Activated T-helper 9 cell treated with anti-CD3 and anti-CD28 coated beads, Interleukin-2, amount 50 U/mL, for 16 hours (primary cell): ENCODE measurements around the gene PTCD1.
A peak's percentile ranks its signal among the peaks of the same experiment; 100 is the strongest.

ENCODE experiments used
- DNase-seq: peaks from one replicate; pipeline ENCODE4 v3.0.0-alpha.2; 2020; ENCODE audit warnings: low read depth

Gene PTCD1

GRCh38 chr7:99438573-99439480 lies at the start of gene PTCD1, which contains the start of gene CPSF4:
Gene PTCD1, minus strand, starts transcription at chr7:99438798. Its CDS starts 3,556 bp downstream, at chr7:99435242.
Gene CPSF4, plus strand, starts transcription at chr7:99438943. Its CDS starts 140 bp downstream, at chr7:99439083.
- DNase-seq = peak; percentile 88

- no peak for DNase-seq
Observed at GRCh38 chr7:99485094-99485493, 46.5 kb upstream of the PTCD1 start.

DNA sequence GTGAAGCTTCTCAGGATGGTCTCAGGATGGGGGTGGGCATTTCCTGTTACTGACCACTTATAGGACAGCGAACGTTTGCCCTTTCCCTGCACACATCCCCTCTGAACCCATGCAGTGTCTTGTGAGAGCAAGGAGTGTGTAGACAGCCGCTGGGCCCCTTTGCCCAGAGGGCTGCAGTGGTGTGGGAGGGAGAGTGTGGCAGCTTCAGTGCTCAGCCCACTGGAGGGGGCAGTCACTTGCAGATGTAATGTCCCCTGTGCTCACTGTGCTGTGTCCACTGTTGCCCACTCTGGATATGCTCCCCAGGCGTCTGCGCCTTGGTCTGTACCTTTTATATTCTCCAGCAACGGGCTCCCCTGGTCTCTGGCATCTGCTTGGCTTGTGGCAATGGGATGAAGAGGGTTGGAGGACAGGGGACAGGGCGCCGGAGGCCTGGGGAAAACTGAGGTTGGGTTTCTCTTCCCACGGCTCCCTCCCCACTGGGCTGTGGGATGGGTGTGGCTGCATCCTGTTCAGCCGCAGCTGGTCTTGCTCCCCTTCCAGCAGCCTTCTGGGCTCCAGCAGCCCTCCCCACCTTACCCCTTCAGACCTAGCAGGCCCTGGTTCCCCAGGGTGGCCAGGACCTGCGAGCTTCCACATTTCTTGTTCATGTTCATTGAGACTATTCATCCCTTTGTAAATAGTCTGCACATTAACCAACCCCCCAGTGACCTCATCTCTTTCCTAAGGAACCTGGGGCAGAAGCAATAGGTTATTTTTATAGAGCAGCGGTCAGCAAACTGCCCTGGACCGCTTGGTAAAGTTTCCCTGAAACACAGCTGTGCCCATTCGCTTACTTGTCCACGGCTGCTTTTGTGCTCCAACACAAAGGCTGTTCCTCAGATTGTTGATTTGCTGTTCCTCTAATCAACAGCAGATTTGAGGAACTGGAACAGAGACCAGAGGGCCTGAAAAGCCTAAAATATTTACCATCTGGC lies 40.2 kb upstream of the PTCD1 start:
- no peak for DNase-seq

GRCh38 chr7:99476107-99476506 lies 37.5 kb upstream of the PTCD1 start:
- DNase-seq = no peak

- DNase-seq = no peak
Observed at GRCh38 chr7:99473315-99473596, 34.7 kb upstream of the PTCD1 start.

DNA sequence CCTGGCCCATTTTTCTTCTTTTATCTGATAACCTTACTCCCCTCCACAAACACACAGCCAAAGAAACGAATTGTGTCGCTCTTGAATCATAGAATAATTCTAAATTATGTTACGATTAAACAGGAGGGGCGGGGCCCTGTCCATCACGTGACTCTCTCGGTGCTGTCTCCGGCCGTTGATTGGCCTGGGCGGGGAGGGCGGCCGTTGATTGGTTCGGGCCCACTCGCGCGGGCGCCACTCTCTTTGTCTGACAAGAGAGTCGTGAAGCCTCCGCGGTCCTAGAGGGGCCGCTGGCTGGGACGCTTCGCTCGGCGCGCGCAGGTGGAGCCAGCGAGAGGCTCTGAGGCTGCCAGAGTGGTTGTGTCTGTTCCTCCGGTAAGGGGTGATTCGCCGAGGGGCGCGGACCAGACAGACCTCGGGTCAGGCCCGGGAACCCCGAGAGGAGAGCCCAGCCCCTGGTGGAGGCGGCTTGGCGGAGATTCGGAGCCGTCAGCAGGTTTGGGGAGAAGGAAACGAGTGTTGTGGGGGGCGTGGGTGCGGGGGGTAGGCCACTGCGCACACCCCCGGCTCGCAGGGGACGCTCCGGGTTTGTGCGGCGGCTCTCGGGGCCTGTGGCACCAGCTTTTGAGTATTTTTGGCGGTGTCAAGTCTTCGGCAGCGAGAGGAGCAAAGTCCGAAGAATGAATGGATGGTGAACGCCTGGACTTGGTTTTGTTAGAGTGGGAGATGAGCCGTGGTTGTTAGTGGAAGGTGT lies 34.1 kb upstream of the PTCD1 start, which contains the start of gene ZNF789:
Gene ZNF789, plus strand, starts transcription at position 330 of the 754 bp plus-strand sequence. CDS start 3,567 bp downstream, outside the sequence.
- DNase-seq = peak; percentile 98

GRCh38 chr7:99469381-99470065 lies 30.9 kb upstream of the PTCD1 start:
- no peak for DNase-seq

DNA sequence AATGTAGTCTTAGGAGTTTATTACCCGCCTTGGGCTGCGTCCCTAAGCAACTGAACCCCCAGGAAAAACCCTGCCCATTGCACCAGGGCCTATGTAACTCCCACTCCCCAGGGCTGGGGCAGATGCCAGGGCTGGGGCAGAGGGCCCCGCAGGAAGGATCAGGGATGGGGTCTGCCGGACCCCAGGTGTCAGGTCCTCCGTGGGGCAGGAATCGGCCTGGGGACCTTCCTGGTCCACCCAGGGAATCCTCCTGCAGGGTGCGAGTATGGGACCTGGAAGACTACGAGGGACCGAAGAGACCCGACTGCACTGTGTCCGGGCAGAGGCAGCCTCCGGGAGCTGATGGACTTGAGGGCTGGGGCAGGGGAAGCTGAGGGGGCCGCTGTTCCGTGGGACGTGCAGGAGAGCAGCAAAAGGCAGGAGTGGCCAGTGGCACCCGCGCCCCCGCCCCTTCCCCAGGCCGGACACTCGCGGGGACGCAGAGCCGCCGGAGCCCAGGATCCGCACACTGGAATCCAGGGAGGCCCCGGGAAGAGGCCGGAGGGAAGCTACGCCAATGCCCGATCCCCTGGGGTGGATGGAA lies 29.8 kb upstream of the PTCD1 start:
- DNase-seq = no peak

DNA sequence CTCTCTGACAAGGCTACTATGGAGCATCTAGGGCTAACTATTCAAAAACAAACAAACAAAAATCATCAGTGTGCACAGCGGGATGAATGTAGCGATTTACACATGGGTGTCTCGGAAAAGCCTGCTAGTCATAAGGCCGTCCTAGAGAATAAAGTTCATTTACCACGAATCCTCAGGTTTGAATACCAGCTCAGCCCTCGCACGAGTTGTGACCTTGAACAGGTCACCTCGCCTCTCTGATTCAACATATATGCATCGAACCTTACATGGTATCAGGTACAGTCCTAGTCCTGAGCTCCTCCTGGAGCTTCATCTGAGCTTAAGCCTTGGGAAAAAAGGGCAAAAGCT lies 26.8 kb upstream of the PTCD1 start:
- DNase-seq = no peak

DNA sequence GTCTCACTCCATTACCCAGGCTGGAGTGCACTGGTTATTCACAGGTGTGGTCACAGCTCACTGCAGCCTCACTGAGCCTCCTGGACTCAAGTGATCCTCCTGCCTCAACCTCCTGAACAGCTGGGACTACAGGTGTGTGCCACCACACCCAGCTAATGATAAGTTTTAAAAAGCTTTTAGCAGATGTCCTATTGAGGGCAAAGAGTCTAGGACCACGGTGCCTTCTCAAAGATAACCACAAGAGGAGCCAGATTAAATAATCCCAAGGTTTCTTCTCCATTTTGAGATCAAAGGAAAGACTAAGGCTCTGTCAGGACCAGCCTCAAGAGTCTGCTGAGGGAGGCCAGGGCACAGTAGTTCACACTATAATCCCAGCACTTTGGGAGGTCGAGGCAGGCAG lies 22.6 kb upstream of the PTCD1 start:
- DNase-seq = no peak

DNA sequence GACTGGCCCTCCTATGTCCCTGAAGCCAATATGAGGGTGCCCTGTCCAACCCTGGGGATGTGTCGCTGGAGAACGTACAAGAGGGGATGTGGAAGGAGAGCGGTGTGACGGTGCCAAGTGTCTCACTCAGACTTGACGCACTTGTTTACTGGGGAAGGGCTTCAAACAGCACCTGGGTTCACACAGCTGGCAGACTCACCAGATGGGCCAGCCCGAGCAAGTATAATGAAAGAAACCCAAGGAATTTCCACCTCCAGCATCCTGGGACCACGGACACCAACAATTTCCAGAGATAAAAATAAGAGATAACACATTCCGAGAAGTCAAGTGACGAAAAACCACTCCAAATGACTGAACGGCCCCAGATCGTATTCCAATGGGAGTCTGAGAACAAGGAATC lies 22.1 kb upstream of the PTCD1 start:
- no peak for DNase-seq

DNA sequence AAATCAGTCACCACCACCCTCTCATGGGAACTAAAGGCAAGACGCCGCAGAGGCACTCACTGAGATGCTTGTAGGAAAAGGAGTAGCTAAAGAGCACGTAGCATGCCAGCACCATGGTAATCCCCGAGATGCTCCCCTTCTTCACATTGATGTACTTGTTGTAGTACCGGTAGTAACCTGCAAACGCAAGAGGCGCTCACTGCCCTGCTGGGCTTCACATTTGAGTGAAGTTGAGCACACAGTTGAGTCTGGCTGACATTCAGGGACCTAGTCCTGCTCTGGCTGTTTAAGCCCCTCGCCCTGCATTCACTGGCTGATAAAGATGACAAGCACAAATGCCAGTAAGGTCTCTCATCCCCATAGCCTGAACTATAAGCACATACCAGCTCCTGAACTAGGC lies 20.5 kb upstream of the PTCD1 start:
- DNase-seq = no peak

DNA sequence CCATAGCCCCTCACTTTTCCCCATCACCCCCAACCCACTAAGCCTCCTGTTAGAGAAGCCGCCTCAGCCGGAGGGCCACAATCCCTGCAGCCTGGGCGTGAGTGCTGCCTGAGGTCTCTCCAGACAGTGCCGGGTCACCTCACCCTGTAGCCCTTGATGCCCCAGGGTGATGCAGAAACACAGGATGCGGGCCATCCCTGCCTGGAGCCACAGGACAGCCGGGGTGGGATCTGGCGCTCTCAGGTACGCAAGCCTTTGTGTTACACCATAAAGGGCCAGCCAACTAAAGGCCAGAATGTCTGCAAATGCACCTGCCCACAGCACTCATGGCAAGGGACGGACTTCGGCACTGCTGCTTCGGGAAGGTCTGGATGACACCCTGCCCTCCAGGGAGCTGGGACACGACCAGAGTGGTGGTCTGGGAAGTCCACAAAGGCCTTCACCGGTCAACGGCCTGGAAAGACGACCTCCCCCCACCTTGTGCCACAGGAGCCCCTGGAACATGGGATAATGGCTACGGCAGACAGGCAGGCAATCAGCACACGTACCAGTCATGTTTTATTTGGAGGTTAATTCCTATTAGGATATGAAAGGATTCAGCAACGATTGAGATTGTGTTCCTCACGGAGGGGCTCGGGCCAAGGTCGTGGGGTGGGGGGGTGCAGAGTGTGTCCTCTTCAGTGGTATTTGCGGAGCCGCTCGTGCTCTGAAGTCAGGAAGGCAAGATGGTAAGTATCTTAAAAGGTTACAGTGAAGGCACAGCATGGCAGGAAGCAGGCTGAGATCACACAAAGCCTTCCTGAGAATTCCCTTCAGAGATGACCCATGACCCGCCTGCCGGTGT lies 19.3 kb upstream of the PTCD1 start:
- no peak for DNase-seq

DNA sequence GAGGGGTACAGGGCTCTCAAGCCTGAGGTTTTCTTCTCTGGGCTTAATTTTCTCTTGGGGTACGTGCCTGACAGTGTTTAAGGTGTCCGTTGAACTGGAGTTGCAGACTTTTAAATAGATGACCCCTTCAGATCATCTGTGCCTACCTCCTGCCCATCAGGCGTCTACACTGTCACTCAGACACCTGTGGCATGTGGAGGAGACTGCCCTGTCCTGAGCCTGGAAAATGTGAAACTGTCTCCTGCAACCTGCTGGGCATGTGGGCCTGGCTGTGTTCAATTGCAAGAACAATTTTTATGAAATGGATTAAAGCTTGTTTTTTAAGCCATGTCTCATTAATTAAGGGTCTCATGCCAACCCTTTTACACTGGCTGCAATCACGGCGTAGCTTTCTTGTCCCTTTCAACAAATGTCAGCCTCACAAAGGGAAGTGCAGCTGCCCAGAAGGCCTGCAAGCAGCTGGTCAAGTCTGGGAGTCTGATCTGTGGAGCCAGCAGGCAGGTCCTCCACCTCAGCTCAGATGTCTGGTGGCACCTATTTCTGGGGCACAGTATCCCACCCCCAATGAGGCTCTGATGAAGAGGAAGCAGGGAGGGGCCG lies 18.6 kb upstream of the PTCD1 start:
- DNase-seq = no peak

DNA sequence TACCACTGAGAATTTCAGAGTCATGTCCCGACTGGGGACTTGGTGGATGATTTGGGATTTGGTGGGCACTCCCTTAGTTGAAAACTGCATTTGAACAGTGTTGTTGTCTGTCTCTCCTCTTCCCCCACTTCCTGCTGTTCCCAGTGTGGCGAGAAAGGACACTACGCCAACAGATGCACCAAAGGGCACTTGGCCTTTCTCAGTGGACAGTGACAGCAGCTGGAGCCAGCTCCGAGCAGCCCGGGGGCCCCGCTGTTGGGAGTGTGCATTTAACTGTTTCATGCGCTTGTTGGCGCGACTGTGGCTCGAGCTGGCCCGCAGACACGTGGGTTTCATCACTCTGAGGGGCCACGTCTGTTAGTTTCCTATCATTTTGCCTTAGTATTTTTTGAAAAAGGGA lies 17.7 kb upstream of the PTCD1 start:
- no peak for DNase-seq

DNA sequence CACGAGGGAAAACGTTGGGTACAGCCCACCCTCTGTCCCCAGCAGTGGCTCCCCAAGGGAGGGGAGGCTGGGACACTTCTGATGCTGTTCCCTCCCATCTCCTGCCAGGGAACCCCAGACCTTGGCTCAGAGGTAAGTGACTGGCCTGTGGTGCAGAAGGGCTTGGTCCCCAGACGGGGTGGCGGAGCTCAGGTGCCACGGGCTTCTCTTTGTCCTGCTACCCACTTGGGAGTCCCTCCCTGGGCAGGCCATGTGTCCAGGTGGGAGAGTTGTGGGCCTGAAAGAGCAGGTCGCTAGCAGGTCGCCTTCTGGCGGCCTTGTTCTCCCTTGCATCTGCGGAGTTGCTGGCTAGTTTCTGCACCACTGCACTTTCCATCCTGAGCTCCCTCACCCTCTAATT lies 17.3 kb upstream of the PTCD1 start:
- no peak for DNase-seq

DNA sequence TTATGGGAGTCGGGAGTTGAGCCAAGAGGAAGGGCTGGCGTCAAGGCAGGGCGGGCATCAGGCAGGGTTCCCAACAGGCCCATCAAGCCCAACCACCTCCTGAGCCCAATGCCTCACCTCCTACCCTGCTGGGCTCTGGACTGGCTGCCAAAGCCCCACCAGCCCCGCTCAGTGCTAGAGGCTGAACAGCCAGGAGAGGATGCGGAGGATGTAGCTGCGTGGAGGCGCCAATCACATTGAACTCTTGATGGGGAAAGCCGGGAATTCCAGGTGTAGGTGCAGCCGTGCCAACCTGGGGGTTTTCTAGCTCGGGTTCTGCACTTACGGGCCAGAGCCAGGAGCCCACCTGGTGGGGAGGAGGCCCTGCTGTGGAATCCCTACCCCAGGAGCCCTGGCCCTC lies 14.5 kb upstream of the PTCD1 start:
- DNase-seq = no peak

DNA sequence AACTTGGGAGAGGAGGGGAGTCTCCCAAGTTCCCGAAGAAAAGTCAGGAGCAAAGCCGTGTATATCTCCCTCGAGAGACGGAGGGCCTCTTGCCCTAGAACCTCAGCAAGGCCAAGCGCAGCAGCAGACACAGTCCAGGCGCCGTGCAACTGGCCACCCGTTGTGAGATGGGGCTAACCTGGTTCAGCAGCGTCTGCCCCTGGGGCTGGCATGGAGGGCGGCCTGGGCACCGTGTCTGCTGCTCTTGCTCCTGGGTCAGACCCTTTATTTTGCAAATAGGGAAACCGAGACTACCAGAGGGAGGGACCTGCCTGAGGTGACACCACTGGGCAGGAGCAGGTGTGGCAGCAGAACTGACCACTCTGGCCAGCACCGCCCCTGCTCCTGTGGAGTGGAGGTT lies 13.9 kb upstream of the PTCD1 start:
- DNase-seq = no peak

DNA sequence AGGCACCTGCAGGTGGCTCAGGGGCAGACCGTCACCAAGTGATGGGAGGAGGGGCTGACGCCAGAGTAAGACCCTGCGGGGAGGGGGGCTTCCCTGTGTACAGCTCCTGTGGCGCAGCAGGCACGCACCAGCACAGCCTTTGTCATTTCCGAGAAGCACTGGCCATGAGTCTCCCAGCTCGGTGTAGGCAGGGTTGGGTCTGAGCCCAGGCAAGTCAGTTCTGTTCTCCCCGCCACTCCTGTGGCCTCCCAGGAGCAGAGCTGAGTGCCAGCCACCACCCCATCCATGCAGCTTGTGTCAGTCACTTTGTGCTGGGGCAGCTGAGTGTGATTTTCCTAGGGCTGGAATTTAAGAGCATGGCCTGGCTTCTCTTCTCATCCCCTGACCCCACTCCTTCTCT lies 13.3 kb upstream of the PTCD1 start:
- no peak for DNase-seq

DNA sequence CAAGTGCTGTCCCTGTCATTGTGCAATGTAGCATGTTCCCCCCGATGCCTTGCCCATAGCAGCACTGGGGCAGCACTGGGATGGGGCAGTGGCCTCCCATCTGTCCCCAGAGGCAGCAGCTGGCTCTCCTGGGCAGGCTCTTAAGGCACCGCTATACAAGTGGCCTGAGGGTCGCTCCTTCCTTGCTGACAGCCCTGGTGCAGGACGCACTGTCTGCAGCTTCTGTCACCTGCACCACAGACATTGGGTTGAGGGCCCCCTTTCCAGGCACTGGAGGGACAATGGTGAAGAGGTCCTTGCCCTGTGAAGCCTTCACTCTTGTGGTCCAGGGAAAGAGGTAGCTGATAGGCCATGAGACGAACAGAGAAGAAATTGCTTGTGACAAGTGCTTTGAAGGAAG lies 10.7 kb upstream of the PTCD1 start:
- DNase-seq = no peak
